Measurements from ENCODE around the gene ACOX2.

GRCh38 chr3:58540176-58540858 is 3.3 kb upstream of the ACOX2 start:
- TF ChIP-seq CTCF (conservative IDR thresholded peaks at IDR 0.05; ENCODE audit: low read length) (no peak), EZH2phosphoT487 (IDR thresholded peaks at IDR 0.05; ENCODE audit: borderline replicate concordance, low read depth, low read length) (no peak)
